Left colon (tissue), 2 donors: ENCODE results near the gene RAD51C. TPM values are rescaled to one million over a fixed set of nuclear protein-coding genes. Genes with fewer than 3 reads are reported as not detected.
"Not testable (repeated sequence)": the region's sequence is repeated elsewhere in the genome, so short reads cannot be mapped to it uniquely, and the experiment has no call there.

ENCODE experiments used
- ATAC-seq: fragments of 200-7000 bp; cut with Tn5 transposase; one replicate; pipeline ENCODE4 v1.9.1; 2020; ENCODE audit warnings: mild to moderate bottlenecking, moderate library complexity
- DNase-seq, 2 donors: peaks; one replicate each; pipeline ENCODE4 v3.0.0-alpha.2; 2020
- intact Hi-C, 2 donors: fragments of 100-400 bp; cut with DNase I in 1 of 2; cut with micrococcal nuclease in 1 of 2; formaldehyde crosslinking; loops; one replicate each; pipeline versions ENCODE4 v1.11.2 to v1.14.0; 2022; cut with DNase I, micrococcal nuclease
- total RNA-seq, 2 donors: library from RNA; stranded (reverse); fragmentation: NEBNext Ultra II Directional; extraction: Animal tissue kit (Norgen Biotek cat#: 25700); gene quantifications; one replicate each; pipeline ENCODE4 v1.2.1, GENCODE V29; 2021
- donor health status: DM: no; HTN: no; CAD: no.
- donor health status: DM: yes; HTN: yes; CAD: no.

Gene RAD51C
- total RNA-seq, 2 donors from 2014 or later, result 7.6 to 8.1 TPM

GRCh38 chr17:58710948-58711552 lies 18.6 kb downstream of the RAD51C start:
- ATAC-seq (no peak), DNase-seq (peak in 1 of 2 donors; percentile 46)

DNA sequence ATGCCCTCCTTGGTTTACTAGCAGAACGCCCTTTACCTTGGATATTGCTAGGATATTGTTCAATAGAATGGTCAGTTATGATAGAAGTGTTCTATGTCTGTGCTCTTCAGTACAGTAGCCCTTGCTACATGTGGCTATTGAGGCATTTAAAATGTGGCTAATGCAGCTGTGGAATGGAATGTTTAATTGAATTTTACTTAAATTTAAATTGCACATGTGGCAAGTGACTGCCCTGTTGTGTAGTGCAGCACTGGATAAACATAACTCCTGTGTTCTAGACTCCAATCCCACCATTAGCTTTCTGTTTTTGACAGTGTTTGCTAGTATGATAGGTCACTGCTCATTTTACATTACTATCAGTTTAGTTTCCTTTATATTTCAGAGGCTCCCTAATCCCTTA lies 29.9 kb downstream of the RAD51C start:
- intact Hi-C loops, result no loop called here
- DNase-seq, result no peak
- ATAC-seq, result no peak

More at GRCh38 chr17:58710948-58711552, 18.6 kb downstream of the RAD51C start:
- intact Hi-C loops, result loop anchor here (5.0 to 10.0 kb wide), 2 partner anchors 291 to 294 kb away; no protein-coding TSS in a partner anchor

DNA sequence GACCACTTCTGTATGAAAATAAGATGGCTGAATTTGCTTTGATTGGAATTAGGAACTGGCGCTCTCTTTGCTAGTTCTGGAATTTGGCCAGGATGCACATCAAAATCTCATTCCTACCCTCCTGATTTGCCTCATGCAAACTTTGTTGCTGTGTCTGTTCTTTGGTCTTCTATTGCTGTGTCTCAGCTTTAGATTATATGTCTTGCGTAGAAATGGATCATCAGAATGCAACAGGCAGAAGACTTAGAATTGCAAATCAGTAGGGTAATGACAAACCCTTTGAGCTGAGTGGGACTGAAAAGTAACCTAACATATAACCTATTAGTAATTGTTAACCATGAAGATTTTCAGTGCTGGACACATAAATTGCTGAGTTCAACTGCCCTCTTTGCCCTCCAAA lies 30.3 kb downstream of the RAD51C start:
- intact Hi-C loops, result no loop called here
- ATAC-seq, result no peak
- DNase-seq, result no peak

DNA sequence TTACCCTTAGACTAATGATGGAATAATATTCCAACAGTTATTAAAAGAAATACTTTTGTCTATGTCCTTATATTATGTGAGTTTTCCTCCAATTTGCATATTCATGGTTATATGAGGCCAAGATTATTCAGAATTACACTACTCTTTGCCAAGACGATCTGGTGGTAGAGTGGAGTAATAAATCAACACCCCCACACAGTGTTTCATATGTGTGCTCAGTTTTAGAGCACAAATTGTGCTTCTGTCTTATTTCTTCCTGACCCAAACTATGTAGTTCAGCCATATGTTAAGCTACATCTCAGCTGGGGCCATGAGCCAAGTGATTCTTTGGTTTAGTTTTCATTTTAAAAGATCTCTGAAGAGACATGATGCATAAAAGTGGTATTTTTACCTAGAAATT lies 36.4 kb downstream of the RAD51C start:
- DNase-seq (no peak), ATAC-seq (no peak)
- intact Hi-C loops, result no loop called here

- ATAC-seq (no peak), DNase-seq (no peak)
- intact Hi-C loops, result no loop called here
These were observed 38.5 kb downstream of the RAD51C start for GRCh38 chr17:58730937-58731336.

GRCh38 chr17:58734040-58734439 lies 41.6 kb downstream of the RAD51C start:
- DNase-seq, result no peak
- no peak for ATAC-seq
- intact Hi-C loops, result no loop called here

DNA sequence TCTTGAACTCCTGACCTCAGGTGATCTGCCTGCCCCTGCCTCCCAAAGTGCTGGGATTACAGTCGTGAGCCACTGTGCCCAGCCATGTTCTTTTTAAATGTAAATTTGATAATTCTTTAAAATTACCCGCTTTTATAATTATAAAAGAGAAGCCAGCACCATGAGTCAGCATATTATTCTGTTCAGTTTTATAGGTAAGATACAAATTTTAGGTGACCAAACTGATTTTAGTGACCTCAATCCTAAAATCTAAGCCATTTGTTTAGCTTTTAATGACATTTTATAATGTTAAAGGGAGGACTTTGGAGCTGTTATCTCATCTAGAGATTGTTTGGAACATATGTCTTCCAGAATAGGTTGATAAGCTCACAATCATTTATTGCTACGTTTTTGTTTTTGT lies 42.4 kb downstream of the RAD51C start:
- intact Hi-C loops, result no loop called here
- no peak for DNase-seq

GRCh38 chr17:58741121-58741625 lies 48.8 kb downstream of the RAD51C start:
- ATAC-seq, result no peak
- intact Hi-C loops, result no loop called here
- DNase-seq, result no peak

More for the DNA sequence above, 42.4 kb downstream of the RAD51C start:
- no peak for ATAC-seq

GRCh38 chr17:58747674-58748073 lies 55.3 kb downstream of the RAD51C start:
- intact Hi-C loops, result no loop called here
- no peak for ATAC-seq
- DNase-seq, result no peak

- intact Hi-C loops, DNase-seq, ATAC-seq: not testable (repeated sequence)
These were observed 57.2 kb downstream of the RAD51C start for GRCh38 chr17:58749627-58750026.

GRCh38 chr17:58753026-58753425 lies 60.6 kb downstream of the RAD51C start:
- intact Hi-C loops, result no loop called here
- no peak for ATAC-seq
- no peak for DNase-seq

DNA sequence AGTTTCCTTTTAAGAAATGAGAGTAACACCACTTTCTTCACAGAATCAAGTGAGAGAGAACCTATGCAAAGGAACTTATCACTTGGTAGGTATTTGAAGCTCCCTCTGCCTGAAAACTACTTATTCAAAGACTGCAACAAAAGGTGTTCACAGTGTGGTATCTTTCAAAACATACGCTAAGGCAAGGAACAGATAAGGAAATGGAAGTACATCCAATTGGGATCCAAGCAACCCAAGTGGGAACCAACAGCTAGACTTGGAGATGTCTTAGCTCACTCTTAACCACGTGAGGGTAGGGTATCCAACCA lies 62.8 kb downstream of the RAD51C start:
- ATAC-seq (no peak), DNase-seq (no peak)
- intact Hi-C loops, result no loop called here

DNA sequence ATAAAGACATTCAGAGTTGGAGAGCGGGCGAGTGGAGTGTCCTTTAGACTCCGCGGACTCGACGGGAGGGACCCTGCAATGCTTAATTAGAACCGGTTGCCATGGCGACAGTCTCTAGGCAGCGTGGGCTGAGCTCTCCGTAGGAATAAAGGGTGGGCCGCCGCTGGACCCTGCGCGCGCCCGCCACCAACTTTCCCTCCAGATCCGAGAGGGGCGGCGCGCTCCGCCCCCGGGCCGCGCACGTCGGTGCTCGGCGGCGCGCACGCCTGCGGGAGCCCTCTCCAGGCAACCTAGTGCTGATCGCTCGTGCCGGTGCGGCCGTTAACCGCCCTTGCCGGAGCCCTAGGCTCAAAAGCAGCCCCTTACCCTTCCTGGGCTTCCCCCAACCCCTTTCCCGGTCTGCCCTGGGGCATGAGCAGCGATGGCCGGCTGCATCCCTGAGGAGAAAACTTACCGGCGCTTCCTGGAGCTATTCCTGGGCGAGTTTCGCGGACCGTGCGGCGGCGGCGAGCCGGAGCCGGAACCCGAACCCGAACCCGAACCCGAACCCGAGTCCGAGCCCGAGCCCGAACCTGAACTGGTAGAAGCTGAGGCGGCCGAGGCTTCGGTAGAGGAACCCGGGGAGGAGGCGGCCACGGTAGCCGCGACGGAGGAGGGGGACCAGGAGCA lies 63.3 kb downstream of the RAD51C start, which contains the start of gene PPM1E:
PPM1E (plus strand) TSS at position 278 of the 669 bp plus-strand sequence.
- intact Hi-C loops, result no loop called here
- DNase-seq, result peak; percentile 24 to 29
- ATAC-seq, result peak; percentile 89

DNA sequence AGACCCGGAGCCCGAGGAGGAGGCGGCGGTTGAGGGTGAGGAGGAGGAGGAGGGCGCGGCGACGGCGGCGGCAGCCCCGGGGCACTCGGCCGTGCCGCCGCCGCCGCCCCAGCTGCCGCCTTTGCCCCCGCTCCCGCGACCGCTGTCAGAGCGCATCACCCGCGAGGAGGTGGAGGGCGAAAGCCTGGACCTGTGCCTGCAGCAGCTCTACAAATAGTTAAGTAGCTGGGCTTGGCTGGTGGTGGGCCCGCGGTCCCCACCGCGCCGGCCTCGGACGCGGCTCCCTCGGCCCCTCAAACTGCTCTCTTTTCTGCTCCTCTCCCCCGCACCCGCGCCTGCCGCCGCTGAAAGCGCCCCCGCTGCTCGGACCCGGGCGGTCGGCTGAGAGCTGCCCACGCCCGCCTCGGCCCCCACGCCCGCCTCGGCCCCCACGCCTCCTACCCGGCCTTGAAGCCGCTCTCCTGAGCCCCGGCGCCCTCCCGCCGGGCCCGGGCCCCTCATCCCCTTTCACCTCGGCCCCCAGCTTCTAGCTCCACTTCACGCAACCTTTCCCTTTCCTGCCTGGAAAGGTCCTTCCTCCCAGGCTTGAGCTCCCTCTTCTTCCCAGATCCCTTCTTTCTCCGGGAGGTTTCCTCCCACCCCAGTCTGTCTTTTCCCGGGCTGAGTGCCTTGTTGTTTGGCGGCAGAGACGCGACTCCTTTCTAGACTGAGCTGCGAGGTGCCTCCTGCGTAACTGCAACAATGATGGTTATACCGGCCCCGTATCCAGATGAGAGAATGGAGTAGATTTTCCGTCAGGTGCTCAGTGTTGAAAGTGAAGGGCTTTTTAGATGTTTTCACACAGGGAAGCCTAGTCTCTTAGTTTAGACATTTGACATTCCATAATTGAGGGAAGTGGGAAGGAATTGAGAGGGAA lies 64.1 kb downstream of the RAD51C start:
- ATAC-seq (peak; percentile 7), DNase-seq (no peak)
- intact Hi-C loops, result no loop called here

DNA sequence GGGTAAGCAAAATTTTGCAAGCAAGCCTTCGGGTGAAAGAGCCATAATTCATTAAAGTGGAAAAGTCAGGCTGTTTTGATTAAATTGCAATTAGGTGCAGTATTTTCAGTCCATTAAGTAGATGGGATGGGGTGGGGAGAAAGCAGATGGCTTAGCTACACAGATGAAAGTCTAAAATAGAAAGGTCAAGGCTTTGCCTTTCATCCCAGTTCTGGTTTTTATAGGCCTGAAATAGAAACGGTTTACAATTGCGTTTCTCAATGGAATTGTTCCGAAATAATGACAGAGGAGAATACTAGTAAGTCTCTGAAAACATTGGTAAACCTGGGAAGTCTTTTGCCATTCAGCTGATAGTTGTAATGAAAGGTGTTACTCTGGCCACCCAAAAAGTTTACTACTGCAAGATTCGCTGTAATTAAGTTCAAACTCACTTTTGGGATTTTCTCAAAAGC lies 64.8 kb downstream of the RAD51C start:
- intact Hi-C loops, result no loop called here
- DNase-seq (no peak), ATAC-seq (no peak)

- intact Hi-C loops, result no loop called here
- ATAC-seq (no peak), DNase-seq (no peak)
These were observed 66.5 kb downstream of the RAD51C start for GRCh38 chr17:58758890-58759289.

DNA sequence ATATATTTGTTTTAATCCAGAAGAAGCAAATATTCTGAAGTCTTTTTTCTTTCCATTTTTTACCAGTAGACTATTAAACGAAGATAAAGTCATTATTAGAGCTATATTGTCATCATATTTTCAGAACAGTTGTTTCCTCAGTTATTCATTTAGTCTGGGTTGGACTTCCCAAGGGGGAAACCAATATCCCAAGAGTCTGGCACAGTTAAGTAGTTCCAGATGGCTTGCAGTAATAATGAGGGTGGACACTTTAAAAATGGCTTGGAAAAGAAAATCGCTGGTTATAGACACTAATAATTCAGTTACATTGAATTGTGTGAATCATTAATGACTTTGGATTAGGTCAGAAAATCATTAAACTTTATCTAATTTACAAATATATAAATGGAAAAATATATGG lies 67.1 kb downstream of the RAD51C start:
- intact Hi-C loops, result no loop called here
- ATAC-seq (no peak), DNase-seq (no peak)

- intact Hi-C loops, result no loop called here
- DNase-seq, result no peak
- no peak for ATAC-seq
These were observed 67.8 kb downstream of the RAD51C start for GRCh38 chr17:58760248-58760647.

DNA sequence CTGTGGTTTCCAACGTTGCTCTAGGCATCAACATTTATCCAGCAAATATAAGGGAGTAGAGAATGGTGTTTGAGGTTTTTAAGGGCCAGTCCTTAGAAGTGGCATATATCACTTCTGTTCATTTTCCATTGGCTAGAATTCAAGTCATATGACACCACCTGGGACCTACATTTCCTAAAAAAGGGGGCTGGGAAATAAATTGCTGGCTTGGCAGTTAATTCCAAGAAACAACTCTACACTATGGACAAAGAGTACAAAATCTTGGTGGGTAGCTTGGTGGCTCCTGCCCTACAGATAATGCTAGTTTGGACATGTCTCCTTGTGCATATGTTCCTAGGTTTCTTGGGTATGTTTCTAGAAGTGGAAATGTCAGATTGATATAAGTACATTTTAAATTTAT lies 70.9 kb downstream of the RAD51C start:
- ATAC-seq (no peak), DNase-seq (no peak)
- intact Hi-C loops, result no loop called here

DNA sequence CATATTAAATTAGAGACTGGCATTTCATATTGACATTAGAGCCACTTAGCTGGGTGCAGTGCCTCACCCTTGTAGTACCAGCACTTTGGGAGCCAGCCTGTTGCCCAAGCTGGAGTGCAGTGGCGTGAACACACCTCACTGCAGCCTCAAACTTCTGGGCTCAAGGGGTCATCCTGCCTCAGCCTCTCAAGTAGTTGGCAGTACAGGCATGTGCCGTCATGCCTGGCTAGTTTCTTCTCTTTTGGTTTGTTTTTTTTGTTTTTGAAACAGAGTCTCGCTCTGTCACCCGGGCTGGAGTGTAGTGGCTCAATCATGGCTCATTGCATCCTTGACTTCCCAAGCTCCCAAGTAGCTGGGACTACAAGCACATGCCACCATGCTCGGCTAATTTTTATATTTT lies 72.0 kb downstream of the RAD51C start:
- intact Hi-C loops, result no loop called here
- ATAC-seq (no peak), DNase-seq (no peak)
